HG02678 (cell line): ENCODE data around the gene PCDHGA3.
"Not testable (repeated sequence)": the region's sequence is repeated elsewhere in the genome, so short reads cannot be mapped to it uniquely, and the experiment has no call there.

Source experiments
- ATAC-seq: cut with Tn5 transposase; IDR thresholded peaks from one replicate; pipeline ENCODE4 v1.9.1; 2021; ENCODE audit warnings: mild to moderate bottlenecking, moderate library complexity; ENCODE audit not compliant: unreplicated experiment

PCDHGA3 gene

DNA sequence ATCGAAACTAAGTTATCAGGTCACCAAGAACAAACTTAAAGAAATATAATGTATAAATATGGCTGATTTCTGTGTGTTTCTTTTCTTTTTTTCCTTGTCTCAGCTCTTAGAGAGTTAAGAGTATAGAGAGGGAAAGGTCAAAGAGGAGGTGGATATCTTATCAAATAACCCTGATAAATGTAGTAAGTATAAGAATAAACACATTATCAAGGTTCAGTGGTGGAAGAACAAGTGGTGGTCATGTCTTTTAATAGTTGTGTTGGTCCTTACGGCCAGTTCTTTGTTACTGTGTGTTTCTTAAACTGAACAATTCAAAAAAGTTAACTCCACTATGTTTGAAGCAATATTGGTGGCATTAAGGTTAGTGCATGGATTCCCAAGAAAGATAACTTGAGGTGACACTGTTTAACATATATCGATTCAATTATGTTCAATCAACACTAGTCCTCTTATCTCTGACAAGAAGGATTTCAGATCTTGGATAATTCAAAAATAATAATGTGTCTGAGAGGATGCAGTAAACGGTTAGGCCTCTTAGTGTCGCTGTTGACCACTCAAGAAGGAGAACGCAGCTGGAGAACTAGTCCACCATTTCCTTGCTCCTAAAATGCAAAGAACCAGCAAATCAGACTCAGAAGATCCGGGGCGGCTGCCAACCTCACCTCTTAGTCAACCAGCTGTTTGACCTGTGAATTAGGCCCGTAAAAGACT lies at the start of gene PCDHGA3:
PCDHGA3 (plus strand) TSS at position 588 of the 711 bp plus-strand sequence. CDS start 205 bp downstream, outside the sequence.
- ATAC-seq, result no peak

DNA sequence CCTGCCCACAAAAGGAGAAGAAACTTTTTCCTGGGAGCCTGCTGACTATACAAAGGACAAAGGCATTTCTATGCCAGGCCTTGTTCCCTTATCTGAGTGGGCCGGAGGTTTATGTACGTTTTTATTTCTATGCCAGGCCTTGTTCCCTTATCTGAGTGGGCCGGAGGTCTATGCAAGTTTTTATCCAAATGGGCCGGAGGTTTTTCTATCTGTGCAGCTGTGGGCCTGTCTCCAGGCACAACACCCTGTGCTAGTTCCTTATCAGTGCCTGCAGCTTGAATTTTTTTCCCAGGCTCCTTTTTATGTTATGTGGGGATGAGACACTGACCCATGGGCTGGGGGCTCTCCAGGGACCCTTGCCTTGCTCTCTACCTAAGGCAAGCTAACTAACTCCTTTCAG lies 45.3 kb upstream of the PCDHGA3 start:
- ATAC-seq, result no peak

DNA sequence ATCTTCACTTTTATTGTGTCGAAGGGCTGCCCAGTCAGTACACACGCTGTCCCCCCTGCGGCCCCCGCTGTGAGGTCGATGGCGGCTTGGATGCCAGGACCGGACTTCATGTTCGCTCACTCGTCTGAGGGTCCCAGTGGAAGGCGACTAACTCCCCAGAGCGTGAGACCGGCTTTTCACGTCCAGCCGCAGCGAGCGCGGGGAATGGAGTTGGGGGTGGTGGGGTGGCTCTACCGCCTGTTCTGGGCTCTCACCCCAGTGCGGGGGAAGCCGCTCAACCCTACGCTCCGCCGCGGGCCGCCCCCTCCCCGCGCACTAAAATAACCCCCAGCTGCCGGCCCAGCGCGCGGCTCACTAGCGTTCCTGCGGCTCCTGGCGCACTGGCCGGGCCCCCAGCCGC lies 39.9 kb upstream of the PCDHGA3 start, which contains the start of gene SLC25A2:
SLC25A2 (minus strand) TSS at position 294 of the 400 bp plus-strand sequence; CDS start at position 110, 184 bp downstream.
- no peak for ATAC-seq

DNA sequence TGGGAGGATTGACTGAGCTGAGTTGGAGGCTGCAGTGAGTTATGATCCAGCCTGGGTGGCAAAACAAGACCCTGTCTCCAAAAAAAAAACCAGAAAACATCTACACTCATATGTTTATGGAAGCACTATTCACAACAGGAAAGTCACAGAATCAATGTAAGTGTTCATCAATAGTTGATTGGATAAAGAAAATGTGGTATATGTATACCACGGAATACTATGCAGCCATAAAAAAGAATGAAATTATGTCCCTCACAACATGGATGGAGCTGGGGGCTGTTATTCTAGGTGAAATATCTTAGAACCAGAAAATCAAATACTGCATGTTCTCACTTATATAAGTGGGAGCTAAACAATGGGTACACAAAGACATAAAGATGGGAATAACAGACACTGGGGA lies 37.0 kb upstream of the PCDHGA3 start:
- ATAC-seq, result no peak

DNA sequence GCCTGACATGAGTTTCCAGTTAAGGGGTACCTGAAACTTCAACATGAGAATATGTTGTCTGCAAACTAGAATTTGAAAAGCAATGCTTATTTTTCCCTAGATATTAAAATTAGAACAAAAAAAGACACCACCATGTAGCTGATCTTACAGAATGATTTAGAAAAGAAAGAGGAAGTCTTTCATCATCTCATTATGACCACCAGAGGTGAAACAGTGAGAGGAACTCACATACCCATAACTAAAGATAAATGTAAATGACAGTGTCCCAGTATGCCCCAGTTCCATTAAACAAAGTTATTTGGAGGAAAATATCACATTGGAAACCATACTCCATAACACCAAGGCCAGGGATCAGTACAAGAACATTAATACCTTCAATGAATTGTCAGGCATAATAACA lies 29.9 kb upstream of the PCDHGA3 start:
- no peak for ATAC-seq

DNA sequence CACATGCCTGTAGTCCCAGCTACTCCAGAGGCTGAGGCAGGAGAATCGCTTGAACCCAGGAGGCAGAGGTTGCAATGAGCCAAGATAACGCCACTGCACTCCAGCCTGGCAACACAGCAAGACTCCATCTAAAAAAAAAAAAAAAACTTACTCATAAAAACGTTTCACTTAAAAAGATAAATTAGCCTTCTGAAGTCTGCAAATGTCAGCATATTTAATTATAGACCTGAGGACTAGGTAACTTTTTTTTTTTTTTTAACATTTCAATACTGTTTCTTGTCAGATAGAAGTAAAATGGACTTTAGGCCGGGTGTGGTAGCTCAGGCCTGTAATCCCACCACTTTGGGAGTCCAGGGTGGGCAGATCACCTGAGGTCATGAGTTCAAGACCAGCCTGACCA lies 26.7 kb upstream of the PCDHGA3 start:
- not testable (repeated sequence) for ATAC-seq

DNA sequence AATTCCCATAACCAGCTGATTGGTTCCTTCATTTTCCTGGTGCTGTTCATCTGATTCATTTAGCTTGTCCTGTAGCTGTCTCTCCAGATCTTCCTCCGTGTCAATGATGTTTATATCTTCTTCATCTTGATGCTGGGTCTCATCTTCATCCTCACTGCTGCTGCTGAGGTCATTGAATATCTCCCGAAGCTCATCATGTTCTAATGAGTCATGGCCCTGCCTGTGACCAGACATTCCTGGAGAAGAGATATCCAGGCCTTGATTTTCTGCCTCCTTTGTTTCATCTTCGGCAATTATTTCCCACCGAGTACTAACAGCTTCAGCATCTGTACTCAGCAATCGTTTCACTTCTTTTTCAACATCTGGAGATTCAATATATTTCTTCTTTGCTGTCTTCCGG lies 24.4 kb upstream of the PCDHGA3 start:
- no peak for ATAC-seq

DNA sequence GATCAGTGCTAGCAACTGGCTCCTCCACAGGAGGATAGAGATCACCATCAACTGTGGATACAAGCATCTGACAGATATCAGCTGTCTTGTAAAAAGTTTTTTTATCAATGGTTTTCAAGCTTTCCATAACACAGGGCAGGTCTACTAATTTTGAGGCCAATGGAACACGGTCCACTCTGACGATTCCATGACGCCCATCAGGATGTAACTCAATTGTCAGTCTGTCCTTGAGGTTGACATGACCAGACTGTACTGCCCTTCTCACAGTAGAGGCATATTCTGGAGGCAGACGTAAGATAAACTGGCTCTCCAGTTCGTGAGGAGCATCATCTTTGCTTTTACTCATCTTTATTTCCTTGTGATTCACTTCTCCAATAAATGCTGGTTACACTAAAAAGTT lies 23.9 kb upstream of the PCDHGA3 start:
- no peak for ATAC-seq

DNA sequence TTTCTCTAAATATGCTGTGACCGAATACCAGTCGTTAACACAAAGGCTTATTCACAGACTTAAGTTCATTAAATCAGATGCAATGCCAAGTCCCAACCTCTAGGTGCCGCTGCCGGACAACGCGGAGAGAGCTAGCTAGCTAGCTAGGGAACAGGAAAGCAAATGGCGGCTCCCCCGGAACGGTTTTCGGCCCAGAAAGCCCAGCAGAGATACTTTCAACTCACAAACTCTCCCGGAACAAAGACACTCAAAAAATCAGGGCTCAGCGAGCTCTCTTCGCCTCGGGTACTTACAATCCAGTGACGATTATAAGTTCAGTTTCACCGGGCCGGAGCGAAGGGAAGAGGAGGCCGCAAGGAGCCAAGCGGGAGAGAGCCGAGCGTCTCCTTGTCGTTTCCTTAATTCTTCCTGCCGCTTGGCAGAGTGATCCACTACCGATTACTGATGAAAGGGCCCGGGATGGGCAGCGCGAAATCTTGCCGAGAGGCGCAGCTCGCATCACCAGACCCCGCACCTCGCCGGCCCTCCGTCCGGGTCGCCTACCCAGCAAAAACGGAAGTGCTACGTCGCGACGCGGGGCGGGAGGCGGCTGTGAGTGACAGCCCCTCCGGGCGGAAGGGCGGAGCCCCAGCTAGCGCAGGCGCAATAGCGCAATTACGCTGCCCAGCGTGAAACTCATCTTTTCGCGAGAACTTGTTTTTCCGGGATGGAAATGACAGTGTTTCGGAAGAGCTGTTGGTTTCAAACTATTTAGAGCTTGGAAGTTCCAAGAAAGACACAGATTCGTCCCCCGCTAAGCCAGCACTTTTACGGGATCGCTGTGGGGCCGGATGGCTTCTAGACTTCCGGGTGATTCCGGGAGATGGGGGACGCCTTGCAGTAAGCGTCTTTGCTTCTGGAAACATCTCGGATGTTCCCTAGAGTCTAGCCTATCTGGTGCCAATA lies 23.1 kb upstream of the PCDHGA3 start, which contains the start of gene TAF7:
TAF7 (minus strand) TSS at position 560 of the 945 bp plus-strand sequence. CDS start 740 bp downstream, outside the sequence.
- ATAC-seq, result peak; percentile 94

DNA sequence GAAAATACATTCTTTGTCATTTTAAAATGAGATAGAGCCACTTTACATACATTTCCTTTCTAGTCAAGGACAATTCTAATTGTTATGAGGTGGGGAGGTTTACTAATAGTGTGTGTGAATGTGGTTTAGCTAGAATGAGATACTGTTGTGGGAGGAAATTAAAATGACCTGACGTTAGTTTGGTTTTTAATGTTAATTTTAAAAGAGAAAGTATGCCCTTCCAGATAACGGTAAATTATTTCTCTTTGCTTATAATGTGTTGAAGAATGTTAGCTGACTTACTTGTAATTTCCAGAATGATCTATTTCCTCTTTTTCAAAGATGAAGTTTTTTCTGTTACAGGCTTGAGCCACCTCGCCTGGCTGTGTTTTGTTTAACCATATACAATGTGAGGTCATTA lies 21.4 kb upstream of the PCDHGA3 start:
- ATAC-seq, result no peak

DNA sequence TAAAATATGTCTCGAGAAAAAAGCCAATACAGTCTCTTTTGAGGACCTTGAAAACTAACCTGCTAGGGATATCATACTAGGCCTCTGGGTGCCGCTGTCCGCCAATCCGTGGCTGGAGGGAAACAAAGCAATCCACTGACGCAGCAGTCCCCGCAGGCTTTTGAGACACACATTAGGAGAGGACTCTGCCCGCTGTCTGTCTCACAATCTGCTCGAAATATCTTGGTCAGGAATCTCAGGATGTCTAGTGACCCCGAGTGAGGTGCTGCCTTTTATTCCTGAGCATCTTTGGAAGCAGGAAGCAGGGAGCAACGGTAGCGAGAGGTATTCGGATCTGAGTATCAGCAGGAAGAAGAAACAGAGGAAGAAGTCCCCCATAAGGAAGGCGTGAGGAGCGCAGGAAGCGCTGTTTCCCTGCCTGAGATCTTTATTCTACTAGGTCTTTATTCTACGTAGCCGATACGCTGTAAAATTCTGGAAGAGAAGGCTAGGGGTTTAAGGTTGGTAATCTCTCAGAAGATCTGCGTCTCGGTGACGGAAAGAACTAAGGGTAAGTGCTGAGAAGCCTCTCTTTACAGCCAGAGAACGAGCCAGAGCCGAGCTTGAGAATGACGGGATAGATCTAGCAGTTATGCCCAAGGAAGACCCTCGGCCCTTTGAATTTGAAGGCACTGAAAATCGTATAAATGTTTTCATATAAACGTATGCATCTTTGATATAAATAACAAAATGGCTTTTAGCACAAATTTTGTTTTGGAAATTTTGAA lies 17.4 kb upstream of the PCDHGA3 start:
- ATAC-seq, result peak; percentile 86

DNA sequence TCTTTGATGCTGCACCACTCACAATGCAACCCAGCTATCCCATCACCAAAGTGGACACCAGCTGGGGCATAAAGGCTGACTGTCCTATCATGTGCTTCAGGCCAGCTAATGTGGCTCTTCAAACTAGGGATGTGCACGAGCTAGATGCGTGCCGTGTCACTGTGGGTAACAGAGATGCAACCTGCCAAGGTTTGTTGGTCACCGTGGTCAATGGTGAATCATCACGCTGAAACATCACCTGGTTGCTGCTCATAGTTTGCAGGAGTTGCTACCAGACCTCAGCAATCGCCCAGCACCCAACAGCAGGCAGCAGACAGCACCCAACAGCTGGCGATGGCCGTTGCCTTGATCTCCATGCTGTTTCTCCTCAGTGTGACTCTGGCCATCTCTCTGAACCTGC lies 15.4 kb upstream of the PCDHGA3 start:
- ATAC-seq, result no peak

DNA sequence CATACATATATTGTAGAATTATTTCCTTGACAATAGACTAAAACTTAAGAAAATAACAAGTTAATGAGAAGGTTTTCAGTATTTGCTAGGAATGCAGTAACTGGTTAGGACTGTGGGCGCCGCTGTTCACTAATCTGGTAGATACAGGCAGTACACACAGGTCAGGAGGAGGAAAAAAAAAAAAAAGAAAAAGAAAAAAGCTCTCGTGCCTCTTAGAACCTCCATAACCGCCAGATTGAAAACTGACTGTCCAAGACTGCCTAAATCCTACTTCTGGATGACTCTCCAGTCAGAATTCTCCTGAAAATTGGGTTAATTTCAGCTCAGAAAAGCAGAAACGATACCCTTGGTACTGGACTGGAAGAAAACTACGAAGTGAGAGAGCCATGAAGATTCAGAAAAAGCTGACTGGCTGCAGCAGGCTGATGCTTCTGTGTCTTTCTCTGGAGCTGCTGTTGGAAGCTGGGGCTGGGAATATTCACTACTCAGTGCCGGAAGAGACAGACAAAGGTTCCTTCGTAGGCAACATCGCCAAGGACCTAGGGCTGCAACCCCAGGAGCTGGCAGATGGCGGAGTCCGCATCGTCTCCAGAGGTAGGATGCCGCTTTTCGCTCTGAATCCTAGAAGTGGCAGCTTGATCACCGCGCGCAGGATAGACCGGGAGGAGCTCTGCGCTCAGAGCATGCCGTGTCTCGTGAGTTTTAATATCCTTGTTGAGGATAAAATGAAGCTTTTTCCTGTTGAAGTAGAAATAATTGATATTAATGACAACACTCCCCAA lies 13.1 kb upstream of the PCDHGA3 start, which contains the start of gene PCDHGA1:
PCDHGA1 (plus strand) TSS at position 216 of the 782 bp plus-strand sequence.
- ATAC-seq, result no peak

DNA sequence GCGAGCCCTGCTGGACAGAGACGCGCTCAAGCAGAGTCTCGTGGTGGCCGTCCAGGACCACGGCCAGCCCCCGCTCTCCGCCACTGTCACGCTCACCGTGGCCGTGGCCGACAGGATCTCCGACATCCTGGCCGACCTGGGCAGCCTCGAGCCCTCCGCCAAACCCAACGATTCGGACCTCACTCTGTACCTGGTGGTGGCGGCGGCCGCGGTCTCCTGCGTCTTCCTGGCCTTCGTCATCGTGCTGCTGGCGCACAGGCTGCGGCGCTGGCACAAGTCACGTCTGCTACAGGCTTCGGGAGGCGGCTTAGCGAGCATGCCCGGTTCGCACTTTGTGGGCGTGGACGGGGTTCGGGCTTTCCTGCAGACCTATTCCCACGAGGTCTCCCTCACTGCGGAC lies 11.1 kb upstream of the PCDHGA3 start:
- ATAC-seq, result not testable (repeated sequence)

DNA sequence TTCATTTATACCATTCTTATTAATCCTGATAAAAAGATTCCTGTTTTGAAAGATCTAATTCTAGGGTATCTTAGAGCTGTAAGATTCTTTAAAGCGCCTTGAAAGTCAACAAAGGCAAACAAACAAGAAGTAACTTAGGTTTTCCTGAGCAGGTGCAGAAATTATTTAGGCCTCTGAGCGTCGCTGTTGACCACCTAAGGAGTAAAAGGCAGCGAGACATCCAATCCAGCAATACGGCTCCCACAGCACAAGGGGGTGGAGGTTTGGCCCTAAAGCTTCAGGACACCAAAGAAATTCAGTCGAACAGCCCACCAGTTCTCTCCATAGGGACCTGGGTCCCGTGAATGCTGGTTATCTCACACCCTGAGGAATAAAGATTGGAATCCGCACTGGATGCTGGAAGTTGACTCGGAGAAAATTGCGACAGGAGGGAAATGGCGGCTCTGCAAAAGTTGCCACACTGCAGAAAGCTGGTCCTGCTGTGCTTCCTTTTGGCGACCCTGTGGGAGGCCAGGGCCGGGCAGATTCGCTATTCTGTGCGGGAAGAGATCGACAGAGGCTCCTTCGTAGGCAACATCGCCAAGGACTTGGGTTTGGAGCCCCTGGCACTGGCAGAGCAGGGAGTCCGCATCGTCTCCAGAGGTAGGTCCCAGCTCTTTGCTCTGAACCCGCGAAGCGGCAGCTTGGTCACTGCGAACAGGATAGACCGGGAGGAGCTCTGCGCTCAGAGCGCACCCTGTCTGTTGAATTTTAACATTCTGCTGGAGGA lies 4.9 kb upstream of the PCDHGA3 start, which contains the start of gene PCDHGA2:
PCDHGA2 (plus strand) TSS at position 223 of the 769 bp plus-strand sequence.
- no peak for ATAC-seq

DNA sequence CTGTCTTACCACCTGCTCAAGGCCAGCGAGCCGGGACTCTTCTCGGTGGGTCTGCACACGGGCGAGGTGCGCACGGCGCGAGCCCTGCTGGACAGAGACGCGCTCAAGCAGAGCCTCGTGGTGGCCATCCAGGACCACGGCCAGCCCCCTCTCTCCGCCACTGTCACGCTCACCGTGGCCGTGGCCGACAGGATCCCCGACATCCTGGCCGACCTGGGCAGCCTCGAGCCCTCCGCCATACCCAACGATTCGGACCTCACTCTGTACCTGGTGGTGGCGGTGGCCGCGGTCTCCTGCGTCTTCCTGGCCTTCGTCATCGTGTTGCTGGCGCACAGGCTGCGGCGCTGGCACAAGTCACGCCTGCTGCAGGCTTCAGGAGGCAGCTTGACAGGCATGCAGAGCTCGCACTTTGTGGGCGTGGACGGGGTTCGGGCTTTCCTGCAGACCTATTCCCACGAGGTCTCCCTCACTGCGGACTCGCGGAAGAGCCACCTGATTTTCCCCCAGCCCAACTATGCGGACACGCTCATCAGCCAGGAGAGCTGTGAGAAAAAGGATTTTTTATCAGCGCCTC lies 2.8 kb upstream of the PCDHGA3 start:
- ATAC-seq, result not testable (repeated sequence)

DNA sequence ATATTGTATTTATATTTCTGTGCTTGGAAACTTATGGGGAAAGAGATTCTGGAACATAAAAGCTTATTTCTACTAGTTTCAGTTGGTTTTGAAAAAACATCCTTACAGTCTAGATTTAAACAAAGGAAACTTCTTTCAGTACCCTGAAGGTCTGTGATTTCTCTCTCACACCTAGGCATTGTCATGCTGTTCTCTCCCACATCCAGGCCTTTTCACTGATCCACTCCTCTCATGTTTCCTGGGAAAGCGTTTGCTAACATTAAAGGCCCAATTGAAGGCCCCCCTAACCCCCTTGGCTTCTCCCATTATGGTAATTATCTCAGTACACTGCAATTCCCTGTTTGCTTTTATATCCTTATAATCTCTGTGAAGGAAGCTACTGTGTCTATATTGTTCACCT lies 856 bp upstream of the PCDHGA3 start:
- no peak for ATAC-seq

DNA sequence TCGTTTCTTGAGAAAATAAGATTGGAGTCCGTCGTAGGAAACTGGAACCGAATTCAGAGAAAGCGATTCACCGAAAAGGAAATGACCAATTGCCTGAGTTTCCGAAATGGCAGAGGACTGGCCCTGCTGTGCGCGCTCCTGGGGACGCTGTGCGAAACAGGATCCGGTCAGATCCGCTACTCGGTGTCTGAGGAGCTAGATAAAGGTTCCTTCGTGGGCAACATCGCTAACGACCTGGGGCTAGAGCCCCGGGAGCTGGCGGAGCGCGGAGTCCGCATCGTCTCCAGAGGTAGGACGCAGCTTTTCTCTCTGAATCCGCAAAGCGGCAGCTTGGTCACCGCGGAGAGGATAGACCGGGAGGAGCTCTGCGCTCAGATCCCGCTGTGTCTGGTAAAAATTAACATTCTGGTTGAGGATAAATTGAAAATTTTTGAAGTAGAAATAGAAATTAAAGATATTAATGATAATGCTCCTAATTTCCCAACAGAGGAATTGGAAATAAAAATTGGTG lies 379 bp downstream of the PCDHGA3 start:
- no peak for ATAC-seq

DNA sequence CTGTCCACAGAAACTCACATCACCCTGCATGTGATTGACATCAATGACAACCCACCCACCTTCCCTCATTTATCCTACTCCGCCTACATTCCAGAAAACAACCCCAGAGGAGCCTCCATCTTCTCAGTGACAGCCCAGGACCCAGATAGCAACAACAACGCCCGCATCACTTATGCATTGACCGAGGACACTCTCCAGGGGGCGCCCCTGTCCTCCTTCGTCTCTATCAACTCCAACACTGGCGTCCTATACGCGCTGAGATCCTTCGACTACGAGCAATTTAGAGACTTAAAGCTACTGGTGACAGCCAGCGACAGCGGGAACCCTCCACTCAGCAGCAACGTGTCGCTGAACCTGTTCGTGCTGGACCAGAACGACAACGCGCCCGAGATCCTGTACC lies 1.7 kb downstream of the PCDHGA3 start:
- no peak for ATAC-seq
